ENCODE results near the gene MAN2C1. TPM values are rescaled to one million over a fixed set of nuclear protein-coding genes. Genes with fewer than 3 reads are reported as not detected.

Gene MAN2C1
- total and polyA plus RNA-seq, 5 experiments from 2014 or later, result 20.4 to 370 (median 29.8) TPM

GRCh38 chr15:75360391-75360790, 8.0 kb downstream of the MAN2C1 start:
- peaks cover 0 to 2% (median under 1%) of the 10 kb centered on the region in 4 donors for H3K4me1 Mint-ChIP-seq
- POLR2A ChIA-PET, result interaction anchor here (1.8 kb wide), 1 partner anchor 12 kb away, joined by 4 read pairs; no protein-coding TSS in a partner anchor
- no peaks in the 10 kb centered on the region for H3K9me3 Mint-ChIP-seq
- H3K27ac Mint-ChIP-seq, result peak overlapping the region in 5 of 10 donors; percentile 14 to 86 (median 69)
- no peak for DNase-seq
- H3K4me3 Mint-ChIP-seq, result peak overlapping the region in 1 of 10 donors; percentile 58
- no peak for ATAC-seq
- peaks cover 0 to 49% (median 0%) of the 10 kb centered on the region in 3 donors for H3K36me3 Mint-ChIP-seq
- H3K27me3 Mint-ChIP-seq, result no peaks in the 10 kb centered on the region

- POLR2A ChIA-PET, result interaction anchor here (1.8 kb wide), 1 partner anchor 11 kb away, joined by 4 read pairs; no protein-coding TSS in a partner anchor
- no peak overlapping the region for H3K4me3 Mint-ChIP-seq
- peaks cover 0 to 44% (median 0%) of the 10 kb centered on the region in 3 donors for H3K36me3 Mint-ChIP-seq
- ATAC-seq (no peak), DNase-seq (no peak)
- no peaks in the 10 kb centered on the region for H3K27me3 Mint-ChIP-seq
- H3K27ac Mint-ChIP-seq, result peak overlapping the region in 2 of 10 donors; percentile 14 to 53
- H3K9me3 Mint-ChIP-seq, result no peaks in the 10 kb centered on the region
- H3K4me1 Mint-ChIP-seq, result peaks cover 0 to 2% (median under 1%) of the 10 kb centered on the region in 4 donors
These were observed 8.7 kb downstream of the MAN2C1 start for GRCh38 chr15:75359537-75360250.

- POLR2A ChIA-PET, result interaction anchor here (1.2 to 1.8 kb wide), 2 partner anchors 9 to 11 kb away, joined by 3 to 4 read pairs; no protein-coding TSS in a partner anchor
These were observed 9.5 kb downstream of the MAN2C1 start for GRCh38 chr15:75358771-75359536.

GRCh38 chr15:75357976-75358673, 10.3 kb downstream of the MAN2C1 start:
- DNase-seq (no peak), ATAC-seq (no peak)
- no peak overlapping the region for H3K27ac Mint-ChIP-seq
- peaks cover 0 to 2% (median 0%) of the 10 kb centered on the region in 4 donors for H3K4me1 Mint-ChIP-seq
- no peak overlapping the region for H3K4me3 Mint-ChIP-seq
- H3K9me3 Mint-ChIP-seq, result no peaks in the 10 kb centered on the region
- H3K36me3 Mint-ChIP-seq, result peaks cover 0 to 32% (median 0%) of the 10 kb centered on the region in 3 donors
- POLR2A ChIA-PET, result interaction anchor here (1.2 kb wide), 1 partner anchor 10 kb away, joined by 3 read pairs; no protein-coding TSS in a partner anchor
- no peaks in the 10 kb centered on the region for H3K27me3 Mint-ChIP-seq

More at GRCh38 chr15:75358771-75359536, 9.5 kb downstream of the MAN2C1 start:
- ATAC-seq (no peak), DNase-seq (no peak)
- H3K4me1 Mint-ChIP-seq, result peaks cover 0 to 2% (median 0%) of the 10 kb centered on the region in 4 donors
- H3K36me3 Mint-ChIP-seq, result peaks cover 0 to 37% (median 0%) of the 10 kb centered on the region in 3 donors
- no peak overlapping the region for H3K4me3 Mint-ChIP-seq
- no peaks in the 10 kb centered on the region for H3K27me3 Mint-ChIP-seq
- peak overlapping the region in 1 of 10 donors; percentile 73 for H3K27ac Mint-ChIP-seq
- H3K9me3 Mint-ChIP-seq, result no peaks in the 10 kb centered on the region

- POLR2A ChIA-PET, result interaction anchor here (1.2 kb wide), 1 partner anchor 12 kb away, joined by 5 read pairs; the partner anchor contains the start of gene MAN2C1
- DNase-seq (no peak), ATAC-seq (no peak)
- peaks cover 0 to 2% (median 0%) of the 10 kb centered on the region in 4 donors for H3K4me1 Mint-ChIP-seq
- no peaks in the 10 kb centered on the region for H3K27me3 Mint-ChIP-seq
- no peaks in the 10 kb centered on the region for H3K9me3 Mint-ChIP-seq
- peak overlapping the region in 2 of 10 donors; percentile 29 to 37 for H3K27ac Mint-ChIP-seq
- peaks cover 0 to 29% (median 0%) of the 10 kb centered on the region in 3 donors for H3K36me3 Mint-ChIP-seq
- no peak overlapping the region for H3K4me3 Mint-ChIP-seq
These were observed 11.9 kb downstream of the MAN2C1 start for GRCh38 chr15:75356517-75356916.

DNA sequence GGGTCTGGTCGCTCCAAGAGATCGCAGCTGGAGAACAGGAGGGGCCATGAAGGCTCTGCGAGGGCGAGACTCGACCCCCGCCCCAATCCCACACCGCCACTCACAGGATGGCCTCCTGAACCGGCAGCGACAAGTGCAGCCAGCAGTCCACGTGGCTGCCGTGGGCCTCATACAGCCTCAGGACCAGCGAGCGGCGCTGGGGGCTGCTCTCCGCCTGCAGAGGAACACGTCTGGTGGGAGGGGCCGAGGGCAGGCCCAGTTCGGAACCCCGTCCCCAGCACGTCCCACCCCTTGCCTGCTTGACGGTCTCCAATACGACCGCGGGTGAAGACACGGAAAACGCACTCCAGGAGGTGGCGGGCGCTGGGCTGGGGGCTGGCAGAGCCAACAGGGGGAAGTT, 12.4 kb downstream of the MAN2C1 start:
- no peak for DNase-seq
- H3K27ac Mint-ChIP-seq, result peak overlapping the region in 1 of 10 donors; percentile 37
- no peak overlapping the region for H3K4me3 Mint-ChIP-seq
- H3K27me3 Mint-ChIP-seq, result no peaks in the 10 kb centered on the region
- peaks cover under 1 to 4% (median 2%) of the 10 kb centered on the region in 4 donors for H3K4me1 Mint-ChIP-seq
- peaks cover 0 to 25% (median 0%) of the 10 kb centered on the region in 3 donors for H3K36me3 Mint-ChIP-seq
- no peak for ATAC-seq
- H3K9me3 Mint-ChIP-seq, result peaks cover 0 to under 1% (median 0%) of the 10 kb centered on the region in 9 donors
- POLR2A ChIA-PET, result interaction anchor here (1.2 kb wide), 1 partner anchor 13 kb away, joined by 5 read pairs; the partner anchor contains the start of gene MAN2C1

DNA sequence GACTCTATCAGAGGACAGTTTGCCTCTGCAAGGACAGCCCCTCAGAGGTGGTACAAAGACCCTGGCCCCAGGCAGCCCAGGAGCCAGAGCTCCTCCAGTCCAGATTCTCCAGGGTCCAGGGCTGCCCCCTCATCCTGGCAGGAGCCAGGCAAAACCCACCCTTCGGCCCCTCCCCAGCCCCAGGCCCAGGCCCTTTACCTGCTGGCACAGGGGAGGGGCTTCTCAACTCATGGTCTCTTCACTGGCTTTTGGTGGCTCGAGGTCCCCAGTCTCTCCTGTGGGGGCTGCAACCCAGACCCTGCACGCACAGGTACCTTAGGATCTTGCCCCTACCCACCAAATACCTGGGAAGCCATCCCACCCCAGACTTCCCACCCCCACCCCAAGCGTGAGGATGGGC, 13.0 kb downstream of the MAN2C1 start:
- H3K4me1 Mint-ChIP-seq, result peaks cover 2 to 10% (median 7%) of the 10 kb centered on the region in 4 donors
- peaks cover 0 to 23% (median 0%) of the 10 kb centered on the region in 3 donors for H3K36me3 Mint-ChIP-seq
- no peaks in the 10 kb centered on the region for H3K27me3 Mint-ChIP-seq
- peaks cover 0 to 7% (median 0%) of the 10 kb centered on the region in 9 donors for H3K9me3 Mint-ChIP-seq
- peak overlapping the region in 5 of 10 donors; percentile 39 to 71 (median 63) for H3K27ac Mint-ChIP-seq
- no peak overlapping the region for H3K4me3 Mint-ChIP-seq
- no peak for DNase-seq
- no peak for ATAC-seq
- POLR2A ChIA-PET, result interaction anchor here (3.1 kb wide), 1 partner anchor 13 kb away, joined by 22 read pairs; the partner anchor contains the start of gene MAN2C1

DNA sequence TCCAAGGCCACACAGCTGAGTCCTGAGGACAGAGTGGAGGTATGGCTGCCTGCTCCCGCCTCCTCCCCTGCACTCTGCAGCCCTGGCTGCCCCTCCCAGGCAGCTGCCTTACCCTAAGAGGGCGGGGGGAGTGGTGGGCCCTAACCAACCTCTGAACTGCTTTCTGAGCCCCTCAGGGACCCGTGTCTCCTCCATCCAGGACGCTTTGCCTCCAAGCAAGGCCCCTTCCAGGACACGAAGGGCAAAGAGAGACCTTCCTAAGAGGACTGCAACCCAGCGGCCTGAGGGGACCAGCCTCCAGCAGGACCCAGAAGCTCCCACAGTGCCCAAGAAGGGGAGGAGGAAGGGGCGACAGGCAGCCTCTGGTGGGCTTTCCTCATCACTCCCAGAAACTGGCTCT, 14.0 kb downstream of the MAN2C1 start:
- peaks cover 9 to 20% (median 16%) of the 10 kb centered on the region in 4 donors for H3K4me1 Mint-ChIP-seq
- POLR2A ChIA-PET, result interaction anchor here (3.1 kb wide), 1 partner anchor 14 kb away, joined by 22 read pairs; the partner anchor contains the start of gene MAN2C1
- H3K27me3 Mint-ChIP-seq, result peaks cover 0 to 3% (median 0%) of the 10 kb centered on the region in 5 donors
- ATAC-seq (no peak), DNase-seq (no peak)
- H3K4me3 Mint-ChIP-seq, result no peak overlapping the region
- peaks cover 0 to 16% (median 4%) of the 10 kb centered on the region in 9 donors for H3K9me3 Mint-ChIP-seq
- peak overlapping the region in 8 of 10 donors; percentile 32 to 88 (median 66) for H3K27ac Mint-ChIP-seq
- peaks cover 0 to 22% (median 3%) of the 10 kb centered on the region in 3 donors for H3K36me3 Mint-ChIP-seq

DNA sequence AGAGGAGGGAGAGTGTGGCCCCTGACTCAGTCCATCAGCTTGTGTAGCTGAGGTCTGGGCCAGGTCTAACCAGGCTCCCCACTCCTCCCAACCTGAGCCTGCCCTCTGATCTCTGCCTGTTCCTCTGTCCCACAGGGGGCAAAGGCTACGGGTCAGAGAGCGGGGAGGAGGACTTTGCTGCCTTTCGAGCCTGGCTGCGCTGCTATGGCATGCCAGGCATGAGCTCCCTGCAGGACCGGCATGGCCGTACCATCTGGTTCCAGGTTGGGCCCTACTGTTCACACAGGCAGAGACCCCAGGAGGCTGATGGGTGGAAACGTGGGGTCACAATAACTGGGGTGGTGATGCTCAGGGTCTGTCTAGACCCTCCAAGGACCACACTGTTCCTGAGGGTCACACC, 14.8 kb downstream of the MAN2C1 start:
- peaks cover 9 to 26% (median 24%) of the 10 kb centered on the region in 4 donors for H3K4me1 Mint-ChIP-seq
- peaks cover 0 to 22% (median 3%) of the 10 kb centered on the region in 3 donors for H3K36me3 Mint-ChIP-seq
- DNase-seq (no peak), ATAC-seq (no peak)
- peaks cover 0 to 3% (median 0%) of the 10 kb centered on the region in 5 donors for H3K27me3 Mint-ChIP-seq
- POLR2A ChIA-PET, result interaction anchor here (0.5 to 3.1 kb wide), 5 partner anchors 15 to 424 kb away, joined by 3 to 22 read pairs (median 4); partner anchors contain the start of genes MAN2C1, SNUPN and SNX33
- H3K9me3 Mint-ChIP-seq, result peaks cover 0 to 19% (median 4%) of the 10 kb centered on the region in 9 donors
- H3K27ac Mint-ChIP-seq, result peak overlapping the region in 4 of 10 donors; percentile 60 to 83 (median 71)
- H3K4me3 Mint-ChIP-seq, result no peak overlapping the region

- Mint-ChIP-seq H3K4me1 (peaks cover 11 to 33% (median 29%) of the 10 kb centered on the region in 4 donors), H3K36me3 (peaks cover 0 to 12% (median 3%) of the 10 kb centered on the region in 3 donors), H3K27ac (peak overlapping the region in 8 of 10 donors; percentile 20 to 99 (median 68)), H3K27me3 (peaks cover 0 to 3% (median 0%) of the 10 kb centered on the region in 5 donors), H3K9me3 (peaks cover 0 to 23% (median 4%) of the 10 kb centered on the region in 9 donors), H3K4me3 (no peak overlapping the region)
- no peak for ATAC-seq
- POLR2A ChIA-PET, result interaction anchor here (3.1 kb wide), 1 partner anchor 16 kb away, joined by 22 read pairs; the partner anchor contains the start of gene MAN2C1
- DNase-seq, result no peak
These were observed 16.0 kb downstream of the MAN2C1 start for GRCh38 chr15:75352186-75353080.
